WTC11 (cell line): ENCODE results near the gene NEK7.

Experiments
- ATF1 ChIP-seq: sonication (generic); formaldehyde crosslinking; IDR thresholded peaks from 2 replicates; pipeline ENCODE4 v1.8.1; 2023; ENCODE audit warnings: mild to moderate bottlenecking, moderate library complexity, missing genetic modification reagents
- JUN ChIP-seq: sonication (generic); formaldehyde crosslinking; IDR thresholded peaks from 2 replicates; pipeline ENCODE4 v1.8.0; 2023; ENCODE audit warnings: mild to moderate bottlenecking, missing genetic modification reagents
- ZBTB21 ChIP-seq: sonication (generic); formaldehyde crosslinking; IDR thresholded peaks from 2 replicates; pipeline ENCODE4 v1.8.1; 2023; ENCODE audit warnings: mild to moderate bottlenecking, missing genetic modification reagents, borderline replicate concordance
- ZNF423 ChIP-seq: fragments of 250-450 bp; sonication (Bioruptor Pico); IDR thresholded peaks from 2 replicates; pipeline ENCODE4 v2.1.2; 2022; ENCODE audit warnings: mild to moderate bottlenecking, moderate library complexity
- TF ChIP-seq, protein P1 (sequence below): fragments of 200-600 bp; IDR thresholded peaks from 2 replicates; pipeline ENCODE4 v1.8.0; 2022; ENCODE audit warnings: antibody characterized with exemption
- TF ChIP-seq, protein P2 (sequence below): sonication (generic); formaldehyde crosslinking; IDR thresholded peaks from 2 replicates; pipeline ENCODE4 v1.8.0; 2022; ENCODE audit warnings: mild to moderate bottlenecking, missing genetic modification reagents

DNA sequence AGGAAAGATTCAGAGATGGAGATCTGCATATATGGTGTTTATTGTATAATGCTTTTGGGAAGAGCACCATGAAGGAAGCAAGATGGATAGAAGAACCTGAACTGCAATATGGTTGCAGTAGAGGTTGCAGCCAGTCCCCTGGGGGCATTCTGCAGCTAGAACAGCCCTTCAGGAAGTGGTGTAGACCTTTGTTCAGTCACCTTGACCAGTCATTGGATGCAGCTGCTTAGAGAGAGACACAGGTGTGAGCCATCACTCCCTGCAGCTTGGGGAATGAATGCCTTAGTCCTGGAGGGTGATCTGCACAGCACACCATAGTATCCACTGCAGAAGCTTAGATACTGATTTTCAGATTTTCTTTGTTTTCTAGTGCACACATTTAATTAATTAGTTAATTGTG is 42.3 kb downstream of the NEK7 start:
- TF ChIP-seq ATF1 (CRISPR knock-in tag), result no peak
- no peak for TF ChIP-seq ZNF423
- TF ChIP-seq, protein P1, sequence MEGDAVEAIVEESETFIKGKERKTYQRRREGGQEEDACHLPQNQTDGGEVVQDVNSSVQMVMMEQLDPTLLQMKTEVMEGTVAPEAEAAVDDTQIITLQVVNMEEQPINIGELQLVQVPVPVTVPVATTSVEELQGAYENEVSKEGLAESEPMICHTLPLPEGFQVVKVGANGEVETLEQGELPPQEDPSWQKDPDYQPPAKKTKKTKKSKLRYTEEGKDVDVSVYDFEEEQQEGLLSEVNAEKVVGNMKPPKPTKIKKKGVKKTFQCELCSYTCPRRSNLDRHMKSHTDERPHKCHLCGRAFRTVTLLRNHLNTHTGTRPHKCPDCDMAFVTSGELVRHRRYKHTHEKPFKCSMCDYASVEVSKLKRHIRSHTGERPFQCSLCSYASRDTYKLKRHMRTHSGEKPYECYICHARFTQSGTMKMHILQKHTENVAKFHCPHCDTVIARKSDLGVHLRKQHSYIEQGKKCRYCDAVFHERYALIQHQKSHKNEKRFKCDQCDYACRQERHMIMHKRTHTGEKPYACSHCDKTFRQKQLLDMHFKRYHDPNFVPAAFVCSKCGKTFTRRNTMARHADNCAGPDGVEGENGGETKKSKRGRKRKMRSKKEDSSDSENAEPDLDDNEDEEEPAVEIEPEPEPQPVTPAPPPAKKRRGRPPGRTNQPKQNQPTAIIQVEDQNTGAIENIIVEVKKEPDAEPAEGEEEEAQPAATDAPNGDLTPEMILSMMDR, result no peak
- TF ChIP-seq ZBTB21 (CRISPR knock-in tag), result no peak
- TF ChIP-seq, protein P2, sequence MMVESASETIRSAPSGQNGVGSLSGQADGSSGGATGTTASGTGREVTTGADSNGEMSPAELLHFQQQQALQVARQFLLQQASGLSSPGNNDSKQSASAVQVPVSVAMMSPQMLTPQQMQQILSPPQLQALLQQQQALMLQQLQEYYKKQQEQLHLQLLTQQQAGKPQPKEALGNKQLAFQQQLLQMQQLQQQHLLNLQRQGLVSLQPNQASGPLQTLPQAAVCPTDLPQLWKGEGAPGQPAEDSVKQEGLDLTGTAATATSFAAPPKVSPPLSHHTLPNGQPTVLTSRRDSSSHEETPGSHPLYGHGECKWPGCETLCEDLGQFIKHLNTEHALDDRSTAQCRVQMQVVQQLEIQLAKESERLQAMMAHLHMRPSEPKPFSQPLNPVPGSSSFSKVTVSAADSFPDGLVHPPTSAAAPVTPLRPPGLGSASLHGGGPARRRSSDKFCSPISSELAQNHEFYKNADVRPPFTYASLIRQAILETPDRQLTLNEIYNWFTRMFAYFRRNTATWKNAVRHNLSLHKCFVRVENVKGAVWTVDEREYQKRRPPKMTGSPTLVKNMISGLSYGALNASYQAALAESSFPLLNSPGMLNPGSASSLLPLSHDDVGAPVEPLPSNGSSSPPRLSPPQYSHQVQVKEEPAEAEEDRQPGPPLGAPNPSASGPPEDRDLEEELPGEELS (CRISPR knock-in tag), result no peak
- TF ChIP-seq JUN (CRISPR knock-in tag), result no peak
